PFSK-1 (cell line): Measurements from ENCODE around the gene SERPINB2.

Experiments used
- FOXP2 ChIP-seq: optimal IDR thresholded peaks from 2 replicates; pipeline ENCODE3; 2011; ENCODE audit warnings: borderline replicate concordance, control low read depth, inconsistent platforms; ENCODE audit not compliant: insufficient read depth; ENCODE audit errors: extremely low read length, extremely low read depth
- POLR2AphosphoS5 ChIP-seq: IDR thresholded peaks from 2 replicates; pipeline ENCODE4 v1.6.1; 2012; ENCODE audit warnings: low read depth, mild to moderate bottlenecking, control low read depth, low read length, moderate library complexity
- REST ChIP-seq, 2 experiments: IDR thresholded peaks; 2 replicates each; pipeline versions ENCODE4 v1.6.1 to v1.8.0; 2011 to 2012; ENCODE audit warnings: low read depth in 2 of 2, low read length in 2 of 2, control low read depth in 1 of 2, inconsistent platforms in 1 of 2, mild to moderate bottlenecking in 1 of 2, moderate library complexity in 1 of 2; ENCODE audit not compliant: insufficient read depth in 1 of 2
- SIN3A ChIP-seq: IDR thresholded peaks from 2 replicates; pipeline ENCODE4 v1.6.1; 2012; ENCODE audit warnings: mild to moderate bottlenecking, low read length, moderate library complexity, borderline replicate concordance; ENCODE audit not compliant: insufficient read depth
- TAF1 ChIP-seq: IDR thresholded peaks from 2 replicates; pipeline ENCODE4 v1.6.1; 2012; ENCODE audit warnings: low read length, control low read depth, borderline replicate concordance; ENCODE audit not compliant: insufficient read depth

Gene SERPINB2

GRCh38 chr18:63878925-63879324 is 8.6 kb upstream of the SERPINB2 start:
- no peak for TF ChIP-seq FOXP2
- no peak for TF ChIP-seq SIN3A
- no peak for TF ChIP-seq REST (IDR thresholded peaks at IDR 0.05; ENCODE audit: insufficient read depth in 1 of 2, low read depth in 2 of 2, low read length in 2 of 2)
- no peak; the same call in 1 of the 2 replicates for TF ChIP-seq POLR2AphosphoS5
- TF ChIP-seq TAF1, result no peak

GRCh38 chr18:63879709-63880108 is 7.8 kb upstream of the SERPINB2 start:
- TF ChIP-seq TAF1 (no peak), POLR2AphosphoS5 (no peak), FOXP2 (no peak), SIN3A (no peak), REST (IDR thresholded peaks at IDR 0.05; ENCODE audit: insufficient read depth in 1 of 2, low read depth in 2 of 2, low read length in 2 of 2) (no peak)

GRCh38 chr18:63881851-63882250 is 5.7 kb upstream of the SERPINB2 start:
- no peak for TF ChIP-seq FOXP2
- TF ChIP-seq TAF1, result no peak
- no peak for TF ChIP-seq REST (IDR thresholded peaks at IDR 0.05; ENCODE audit: insufficient read depth in 1 of 2, low read depth in 2 of 2, low read length in 2 of 2)
- TF ChIP-seq SIN3A, result no peak
- TF ChIP-seq POLR2AphosphoS5, result no peak

- no peak for TF ChIP-seq FOXP2
- TF ChIP-seq REST (IDR thresholded peaks at IDR 0.05; ENCODE audit: insufficient read depth in 1 of 2, low read depth in 2 of 2, low read length in 2 of 2), result no peak
- TF ChIP-seq POLR2AphosphoS5, result no peak
- TF ChIP-seq TAF1, result no peak
- no peak for TF ChIP-seq SIN3A
Observed at GRCh38 chr18:63882333-63883141, 5.0 kb upstream of the SERPINB2 start.
